ENCODE measurements around the gene LAMA5. TPM values are rescaled to one million over a fixed set of nuclear protein-coding genes. Genes with fewer than 3 reads are reported as not detected.

Gene LAMA5
- total and polyA plus RNA-seq, 7 donors: 1.8 to 409 (median 56.5) TPM

DNA sequence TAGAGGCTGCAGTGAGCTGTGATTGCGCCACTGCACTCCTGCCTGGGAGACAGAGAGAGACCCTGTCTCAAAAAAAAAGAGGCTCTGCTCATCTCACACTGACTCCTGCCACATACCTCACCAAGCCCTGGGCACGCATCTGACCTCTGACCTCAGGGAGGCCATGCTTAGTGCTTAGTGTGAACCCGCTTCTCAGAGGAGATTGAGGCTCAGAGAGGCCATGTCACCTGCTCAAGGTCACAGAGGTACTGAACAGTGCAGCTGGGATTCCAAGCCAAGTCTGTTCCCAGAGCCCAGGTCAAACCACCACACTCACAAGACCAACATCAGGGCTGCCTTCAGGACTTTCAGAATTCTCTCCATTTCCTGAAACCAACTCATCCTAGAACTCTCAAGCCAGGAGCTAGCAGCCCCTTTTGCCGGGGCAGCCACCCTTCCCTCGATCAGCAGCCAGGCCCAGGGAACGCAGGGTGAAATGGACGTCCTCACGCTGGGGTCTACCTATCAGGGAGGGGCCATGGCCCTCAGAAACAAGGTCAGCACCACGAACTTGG is 37.1 kb upstream of the LAMA5 start:
- DNase-seq: no peak
- no peaks in the 10 kb centered on the region for H3K9me3 ChIP-seq
- TF ChIP-seq POLR2A (IDR thresholded peaks at IDR 0.05) (no peak), POLR2AphosphoS5 (IDR thresholded peaks at IDR 0.05) (no peak), EP300 (IDR thresholded peaks at IDR 0.05) (no peak)
- TF ChIP-seq, protein P1, sequence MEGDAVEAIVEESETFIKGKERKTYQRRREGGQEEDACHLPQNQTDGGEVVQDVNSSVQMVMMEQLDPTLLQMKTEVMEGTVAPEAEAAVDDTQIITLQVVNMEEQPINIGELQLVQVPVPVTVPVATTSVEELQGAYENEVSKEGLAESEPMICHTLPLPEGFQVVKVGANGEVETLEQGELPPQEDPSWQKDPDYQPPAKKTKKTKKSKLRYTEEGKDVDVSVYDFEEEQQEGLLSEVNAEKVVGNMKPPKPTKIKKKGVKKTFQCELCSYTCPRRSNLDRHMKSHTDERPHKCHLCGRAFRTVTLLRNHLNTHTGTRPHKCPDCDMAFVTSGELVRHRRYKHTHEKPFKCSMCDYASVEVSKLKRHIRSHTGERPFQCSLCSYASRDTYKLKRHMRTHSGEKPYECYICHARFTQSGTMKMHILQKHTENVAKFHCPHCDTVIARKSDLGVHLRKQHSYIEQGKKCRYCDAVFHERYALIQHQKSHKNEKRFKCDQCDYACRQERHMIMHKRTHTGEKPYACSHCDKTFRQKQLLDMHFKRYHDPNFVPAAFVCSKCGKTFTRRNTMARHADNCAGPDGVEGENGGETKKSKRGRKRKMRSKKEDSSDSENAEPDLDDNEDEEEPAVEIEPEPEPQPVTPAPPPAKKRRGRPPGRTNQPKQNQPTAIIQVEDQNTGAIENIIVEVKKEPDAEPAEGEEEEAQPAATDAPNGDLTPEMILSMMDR (IDR thresholded peaks at IDR 0.05): no peak
- no peaks in the 10 kb centered on the region for H3K27me3 ChIP-seq
- no peak overlapping the region for H3K4me3 ChIP-seq
- H3K36me3 ChIP-seq: peaks cover 0 to 14% (median 0%) of the 10 kb centered on the region in 4 donors
- WGBS, 2 donors: 93 to 95% methylated on average over 9 of the region's 9 CpGs
- no peak overlapping the region for H3K27ac ChIP-seq
- peaks cover 0 to 25% (median 24%) of the 10 kb centered on the region in 4 donors for H3K4me1 ChIP-seq
- intact Hi-C loops (cut with DNase I): loop anchor here (10.0 kb wide), 2 partner anchors 391 to 811 kb away; partner anchors contain the start of genes MRGBP and YTHDF1

DNA sequence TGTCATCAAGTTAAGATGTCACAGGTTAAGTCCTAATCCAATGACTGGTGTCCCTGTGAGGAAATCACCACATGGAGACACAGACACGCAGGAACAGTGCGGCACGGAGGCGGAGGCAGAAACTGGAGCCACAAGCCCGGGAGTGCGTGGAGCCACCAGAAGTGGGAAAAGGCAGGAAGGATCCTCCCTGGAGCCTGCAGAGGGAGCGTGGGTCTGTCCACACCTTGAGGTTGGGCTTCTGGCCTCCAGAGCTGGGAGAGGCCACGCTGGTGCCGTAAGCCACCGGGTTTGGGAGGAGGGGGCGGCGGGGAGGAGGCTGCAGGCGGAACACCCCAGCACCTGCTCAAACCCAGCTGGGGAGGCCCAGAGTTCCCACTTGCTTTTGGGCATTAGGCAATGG is 36.2 kb upstream of the LAMA5 start:
- TF ChIP-seq POLR2A (IDR thresholded peaks at IDR 0.05): no peak
- no peak for TF ChIP-seq EP300 (IDR thresholded peaks at IDR 0.05)
- TF ChIP-seq POLR2AphosphoS5 (IDR thresholded peaks at IDR 0.05): no peak
- TF ChIP-seq, protein P1 (IDR thresholded peaks at IDR 0.05): no peak
- 86 to 88% methylated on average over 13 of the region's 13 CpGs for WGBS, 2 donors
- no peak for DNase-seq
- peaks cover 0 to 25% (median 24%) of the 10 kb centered on the region in 4 donors for H3K4me1 ChIP-seq
- no peaks in the 10 kb centered on the region for H3K27me3 ChIP-seq
- H3K36me3 ChIP-seq: peaks cover 0 to 14% (median 0%) of the 10 kb centered on the region in 4 donors
- no peak overlapping the region for H3K4me3 ChIP-seq
- intact Hi-C loops (cut with DNase I): loop anchor here (10.0 kb wide), 2 partner anchors 391 to 811 kb away; partner anchors contain the start of genes MRGBP and YTHDF1
- H3K9me3 ChIP-seq: no peaks in the 10 kb centered on the region
- H3K27ac ChIP-seq: no peak overlapping the region

DNA sequence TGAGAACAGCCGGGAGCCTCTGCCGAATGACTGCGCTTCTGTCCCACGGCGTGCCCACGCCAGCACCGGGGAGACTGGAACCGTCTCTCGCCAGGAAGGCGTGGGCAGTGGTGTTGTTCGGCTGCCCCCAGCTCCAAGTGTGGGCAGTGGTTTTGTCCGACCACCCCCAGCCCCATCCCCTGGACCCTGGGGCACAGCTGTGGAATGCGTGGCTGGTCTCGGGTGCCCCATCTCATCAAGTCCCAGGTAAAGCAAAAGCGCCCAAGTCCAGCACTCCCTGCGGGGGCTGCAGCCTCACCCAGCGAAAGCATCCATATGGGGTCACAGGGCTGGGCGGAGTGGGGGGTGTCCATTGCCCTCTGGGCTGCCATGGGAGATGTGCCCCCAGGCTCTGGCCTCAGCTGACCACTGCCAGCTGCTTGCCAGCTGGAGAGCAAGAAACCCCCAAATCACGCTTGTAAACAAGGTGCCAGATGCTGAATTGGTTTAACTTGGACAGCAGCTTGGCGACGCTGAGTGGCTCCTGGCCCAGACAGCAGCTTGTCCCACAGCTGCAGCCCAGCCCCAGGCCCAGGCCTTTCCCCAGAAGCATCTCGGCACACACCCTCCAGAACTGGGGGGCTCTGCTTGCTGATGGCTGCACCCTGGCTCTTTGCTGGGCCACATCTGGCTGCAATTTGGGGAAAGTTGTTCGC is 35.5 kb upstream of the LAMA5 start:
- intact Hi-C loops (cut with DNase I): loop anchor here (10.0 kb wide), 2 partner anchors 392 to 812 kb away; partner anchors contain the start of genes MRGBP and YTHDF1
- no peaks in the 10 kb centered on the region for H3K9me3 ChIP-seq
- H3K36me3 ChIP-seq: peaks cover 0 to 14% (median 0%) of the 10 kb centered on the region in 4 donors
- H3K4me3 ChIP-seq: no peak overlapping the region
- no peak overlapping the region for H3K27ac ChIP-seq
- no peak for DNase-seq
- peaks cover 0 to 23% (median 21%) of the 10 kb centered on the region in 4 donors for H3K4me1 ChIP-seq
- TF ChIP-seq POLR2A (IDR thresholded peaks at IDR 0.05): no peak
- no peak for TF ChIP-seq POLR2AphosphoS5 (IDR thresholded peaks at IDR 0.05)
- TF ChIP-seq, protein P1 (IDR thresholded peaks at IDR 0.05): no peak
- TF ChIP-seq EP300 (IDR thresholded peaks at IDR 0.05): no peak
- WGBS, 2 donors: 94 to 95% methylated on average over 23 of the region's 23 CpGs
- no peaks in the 10 kb centered on the region for H3K27me3 ChIP-seq

DNA sequence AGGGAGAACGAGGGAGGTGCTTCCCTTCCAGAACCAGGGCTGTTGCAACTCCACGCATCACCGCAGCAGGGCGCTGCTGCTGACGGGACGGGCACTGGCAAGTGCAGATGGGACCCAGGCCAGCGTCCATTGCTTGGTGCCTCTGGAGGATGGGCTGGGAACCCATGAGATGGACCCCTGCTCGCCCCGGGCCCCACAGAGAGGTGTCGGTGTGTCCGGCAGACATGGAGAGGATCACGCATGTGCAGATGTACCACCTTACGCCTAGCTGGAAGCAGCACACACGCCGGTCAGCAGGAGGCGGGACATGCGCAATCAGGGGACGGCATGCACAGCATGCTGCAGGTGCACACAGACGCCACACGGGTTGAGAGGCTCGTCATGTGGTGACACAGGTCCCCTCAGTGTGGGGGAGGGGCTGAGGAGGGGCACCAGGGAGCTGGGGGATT is 34.2 kb upstream of the LAMA5 start:
- H3K27me3 ChIP-seq: no peaks in the 10 kb centered on the region
- no peak overlapping the region for H3K4me3 ChIP-seq
- H3K4me1 ChIP-seq: peaks cover 0 to 16% (median 14%) of the 10 kb centered on the region in 4 donors
- no peaks in the 10 kb centered on the region for H3K9me3 ChIP-seq
- intact Hi-C loops (cut with DNase I): loop anchor here (10.0 kb wide), 2 partner anchors 393 to 813 kb away; partner anchors contain the start of genes MRGBP and YTHDF1
- no peak for DNase-seq
- TF ChIP-seq POLR2AphosphoS5 (IDR thresholded peaks at IDR 0.05) (no peak), EP300 (IDR thresholded peaks at IDR 0.05) (no peak), POLR2A (IDR thresholded peaks at IDR 0.05) (no peak)
- TF ChIP-seq, protein P1 (IDR thresholded peaks at IDR 0.05): no peak
- H3K27ac ChIP-seq: no peak overlapping the region
- 88 to 90% methylated on average over 21 of the region's 21 CpGs for WGBS, 2 donors
- peaks cover 0 to 14% (median 0%) of the 10 kb centered on the region in 4 donors for H3K36me3 ChIP-seq

Data from sigmoid colon (tissue), 7 donors.